ENCODE data around the gene PTK6.

PTK6 gene

DNA sequence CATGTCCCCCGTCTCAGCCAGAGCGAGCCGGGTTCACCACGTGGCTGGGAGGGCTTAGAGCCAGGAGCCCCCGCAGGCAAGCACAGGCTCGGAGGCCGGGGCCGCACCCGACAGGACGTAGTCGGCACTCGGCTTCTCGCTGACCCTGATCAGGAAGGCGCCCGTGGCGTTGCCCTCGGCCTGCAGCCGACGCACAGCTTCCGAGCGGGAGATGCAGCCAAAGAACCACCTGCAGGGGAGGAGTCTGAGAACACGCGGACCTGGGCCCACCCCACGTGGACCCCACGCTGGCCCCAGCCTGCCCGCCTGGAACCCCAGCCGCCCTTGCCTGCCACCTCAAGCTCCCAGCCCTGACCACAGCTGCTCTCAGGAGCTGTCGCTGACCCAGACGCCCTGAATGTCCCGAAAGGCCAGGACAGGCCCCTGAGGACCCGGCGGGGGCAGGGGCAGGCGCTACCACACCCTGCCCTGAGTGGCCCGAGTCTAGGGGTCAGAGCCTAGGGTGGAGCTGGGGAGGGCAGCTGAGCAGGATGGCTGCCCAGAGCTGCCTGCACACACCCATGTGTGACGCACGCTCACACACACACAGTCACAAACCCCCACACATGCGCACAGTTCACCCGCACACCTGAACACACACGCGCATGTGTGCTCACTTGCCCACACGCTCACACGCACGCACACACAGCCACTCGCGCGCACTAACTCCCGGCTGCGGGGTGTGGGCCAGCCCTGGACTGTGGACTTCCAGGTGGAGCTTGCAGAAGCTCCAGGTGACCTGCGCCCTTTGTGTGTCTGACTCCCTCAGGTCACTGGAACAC lies 2.1 kb downstream of the PTK6 start:
- POLR2A ChIA-PET: no interaction called here
- TF ChIP-seq, protein P1, sequence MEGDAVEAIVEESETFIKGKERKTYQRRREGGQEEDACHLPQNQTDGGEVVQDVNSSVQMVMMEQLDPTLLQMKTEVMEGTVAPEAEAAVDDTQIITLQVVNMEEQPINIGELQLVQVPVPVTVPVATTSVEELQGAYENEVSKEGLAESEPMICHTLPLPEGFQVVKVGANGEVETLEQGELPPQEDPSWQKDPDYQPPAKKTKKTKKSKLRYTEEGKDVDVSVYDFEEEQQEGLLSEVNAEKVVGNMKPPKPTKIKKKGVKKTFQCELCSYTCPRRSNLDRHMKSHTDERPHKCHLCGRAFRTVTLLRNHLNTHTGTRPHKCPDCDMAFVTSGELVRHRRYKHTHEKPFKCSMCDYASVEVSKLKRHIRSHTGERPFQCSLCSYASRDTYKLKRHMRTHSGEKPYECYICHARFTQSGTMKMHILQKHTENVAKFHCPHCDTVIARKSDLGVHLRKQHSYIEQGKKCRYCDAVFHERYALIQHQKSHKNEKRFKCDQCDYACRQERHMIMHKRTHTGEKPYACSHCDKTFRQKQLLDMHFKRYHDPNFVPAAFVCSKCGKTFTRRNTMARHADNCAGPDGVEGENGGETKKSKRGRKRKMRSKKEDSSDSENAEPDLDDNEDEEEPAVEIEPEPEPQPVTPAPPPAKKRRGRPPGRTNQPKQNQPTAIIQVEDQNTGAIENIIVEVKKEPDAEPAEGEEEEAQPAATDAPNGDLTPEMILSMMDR (IDR thresholded peaks at IDR 0.05; ENCODE audit: control extremely low read depth, extremely low read depth, low read depth, missing control alignments): no peak
- no peak for DNase-seq (ENCODE audit: extremely low spot score)
- CTCF ChIA-PET: interaction anchor here (1.5 to 1.6 kb wide), 2 partner anchors 107 to 439 kb away, joined by 3 to 5 read pairs; no protein-coding TSS in a partner anchor

DNA sequence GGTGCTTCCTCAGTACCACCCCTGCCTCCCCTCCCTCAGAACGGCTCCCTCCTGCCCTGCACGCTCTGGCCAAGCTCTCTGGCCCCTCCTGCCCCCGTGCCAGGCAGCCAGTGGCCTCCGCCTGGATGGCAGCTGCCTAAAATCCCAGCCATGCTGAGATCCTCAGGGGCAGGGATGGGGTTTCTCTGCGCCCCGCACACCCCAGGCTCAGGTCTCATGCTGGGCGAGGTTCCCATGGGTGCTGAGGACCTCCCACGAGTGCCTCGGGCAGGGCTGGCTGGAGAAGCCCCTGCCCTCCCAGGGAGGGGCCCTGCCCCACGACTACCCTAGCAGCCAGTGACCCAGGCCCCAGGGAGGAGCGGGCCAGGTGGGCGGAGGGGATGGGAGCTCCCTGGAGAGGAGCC lies 2.7 kb downstream of the PTK6 start:
- TF ChIP-seq, protein P1 (IDR thresholded peaks at IDR 0.05; ENCODE audit: control extremely low read depth, extremely low read depth, low read depth, missing control alignments): no peak
- ChIA-PET POLR2A (no interaction called here), CTCF (interaction anchor here (1.6 kb wide), 1 partner anchor 108 kb away, joined by 5 read pairs; no protein-coding TSS in a partner anchor)
- no peak for DNase-seq (ENCODE audit: extremely low spot score)

DNA sequence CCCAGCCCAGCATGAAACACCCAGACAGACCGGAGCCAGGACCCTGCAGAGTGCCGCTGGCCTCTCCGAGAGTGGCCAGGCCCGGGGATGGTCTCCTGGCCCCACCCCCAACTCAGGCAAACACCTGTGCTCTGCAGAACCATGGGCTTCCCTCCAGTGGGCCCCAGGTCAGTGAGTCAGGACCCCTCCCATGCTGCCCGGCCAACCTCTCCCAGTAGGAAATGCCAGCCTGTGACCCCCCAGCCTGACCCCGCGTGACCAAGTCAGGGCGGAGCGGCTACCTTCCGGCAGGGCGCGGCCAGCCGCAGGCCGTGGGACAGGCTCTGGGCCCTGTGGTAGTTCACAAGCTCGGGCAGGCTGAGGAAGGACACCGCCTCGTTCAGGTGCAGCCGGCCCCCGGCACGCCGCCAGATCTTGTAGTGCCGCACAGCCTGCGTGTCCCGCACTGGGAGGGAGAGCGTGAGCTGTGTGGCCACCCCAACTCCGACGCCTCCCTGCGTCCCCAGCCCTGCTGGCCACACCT lies 3.2 kb downstream of the PTK6 start:
- ChIA-PET POLR2A (no interaction called here), CTCF (no interaction called here)
- TF ChIP-seq, protein P1 (IDR thresholded peaks at IDR 0.05; ENCODE audit: control extremely low read depth, extremely low read depth, low read depth, missing control alignments): no peak
- no peak for DNase-seq (ENCODE audit: extremely low spot score)

DNA sequence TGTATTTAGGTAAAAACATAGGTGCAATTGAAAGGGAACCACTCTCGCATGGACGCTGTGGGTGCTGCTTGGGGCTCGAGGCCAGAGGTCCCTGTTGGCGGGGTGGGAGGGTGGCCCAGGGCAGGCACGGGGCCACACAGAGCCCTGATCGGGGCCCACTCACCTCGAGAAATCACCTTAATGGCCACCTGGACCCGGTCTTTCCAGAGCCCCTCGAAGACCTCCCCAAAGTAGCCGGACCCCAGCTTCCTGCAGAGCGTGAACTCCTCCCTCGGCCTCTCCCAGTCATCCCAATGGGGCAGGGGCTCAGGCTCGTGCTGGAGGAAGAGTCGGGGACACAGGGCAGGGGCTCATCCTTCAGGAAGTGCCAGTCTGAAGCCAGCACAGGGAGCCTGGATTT lies 3.8 kb downstream of the PTK6 start:
- ChIA-PET POLR2A (no interaction called here), CTCF (no interaction called here)
- no peak for DNase-seq (ENCODE audit: extremely low spot score)
- TF ChIP-seq, protein P1 (IDR thresholded peaks at IDR 0.05; ENCODE audit: control extremely low read depth, extremely low read depth, low read depth, missing control alignments): no peak

DNA sequence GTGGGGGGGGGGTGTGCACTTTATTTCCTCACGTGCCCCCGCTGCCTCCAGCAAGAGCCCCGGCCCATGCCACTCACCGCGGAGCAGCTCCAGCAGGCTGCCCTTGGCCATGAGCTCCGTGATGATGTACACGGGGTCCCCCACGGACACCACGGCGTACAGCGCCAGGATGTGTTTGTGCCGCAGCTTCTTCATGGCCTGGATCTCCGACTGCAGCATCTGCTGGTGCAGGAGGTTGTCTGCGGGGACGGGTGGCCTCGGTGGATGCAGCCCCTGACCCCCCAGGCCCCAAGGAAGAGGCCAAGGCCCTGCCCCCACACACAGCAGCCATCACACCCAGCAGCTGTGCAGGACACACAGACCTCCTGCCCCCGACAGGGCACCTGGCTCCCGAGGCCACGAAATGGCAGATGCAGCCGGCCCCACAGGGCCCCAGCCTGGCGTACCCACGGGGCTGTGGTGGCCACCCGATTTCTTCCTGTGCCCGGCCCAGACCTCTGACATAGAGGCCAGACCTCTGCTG lies 4.7 kb downstream of the PTK6 start:
- TF ChIP-seq, protein P1 (IDR thresholded peaks at IDR 0.05; ENCODE audit: control extremely low read depth, extremely low read depth, low read depth, missing control alignments): no peak
- ChIA-PET CTCF (interaction anchor here (1.3 kb wide), 1 partner anchor 11 kb away, joined by 3 read pairs; no protein-coding TSS in a partner anchor), POLR2A (interaction anchor here (0.5 kb wide), 1 partner anchor 100 kb away, joined by 5 read pairs; no protein-coding TSS in a partner anchor)
- no peak for DNase-seq (ENCODE audit: extremely low spot score)

DNA sequence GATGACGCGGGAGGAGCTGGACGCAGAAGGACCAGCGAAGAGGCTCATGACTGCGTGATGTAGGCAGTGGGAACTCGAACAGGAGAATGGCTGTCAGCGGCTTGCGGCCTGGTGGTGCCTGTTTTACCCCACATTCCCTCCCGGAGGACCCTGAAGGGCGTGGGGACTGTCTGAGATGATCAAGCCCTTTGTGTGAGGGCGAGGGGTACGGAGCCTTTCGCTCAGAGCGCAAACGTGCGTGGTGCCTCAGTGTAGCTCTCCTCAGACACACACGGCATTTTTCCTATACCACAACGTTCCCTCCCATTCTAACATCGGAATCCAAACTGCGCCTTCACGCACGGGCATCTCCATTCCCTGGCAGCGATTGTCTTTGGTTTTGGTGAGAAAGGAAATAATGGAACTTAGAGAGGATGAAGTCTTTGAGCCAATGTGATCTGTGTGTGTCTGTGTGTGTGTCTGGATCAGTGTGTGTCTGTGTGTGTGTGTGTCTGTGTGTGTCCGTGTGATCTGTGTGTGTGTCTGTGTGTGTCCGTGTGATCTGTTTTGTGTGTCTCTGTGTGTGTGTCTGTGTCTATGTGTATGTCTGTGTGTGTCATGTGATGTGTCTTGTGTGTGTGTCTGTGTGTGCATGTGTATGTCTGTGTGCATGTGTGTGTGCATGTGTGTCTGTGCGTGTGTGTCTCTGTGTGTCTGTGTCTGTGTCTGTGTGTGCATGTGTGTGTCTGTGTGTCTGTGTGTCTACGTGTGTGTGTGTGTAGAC lies 5.3 kb downstream of the PTK6 start:
- TF ChIP-seq, protein P1 (IDR thresholded peaks at IDR 0.05; ENCODE audit: control extremely low read depth, extremely low read depth, low read depth, missing control alignments): no peak
- ChIA-PET CTCF (interaction anchor here (1.3 kb wide), 1 partner anchor 10 kb away, joined by 3 read pairs; no protein-coding TSS in a partner anchor), POLR2A (interaction anchor here (0.5 to 0.6 kb wide), 2 partner anchors 12 to 100 kb away, joined by 3 to 5 read pairs; no protein-coding TSS in a partner anchor)
- no peak for DNase-seq (ENCODE audit: extremely low spot score)

Measured in GM10248 (cell line).